Smooth muscle cell (in vitro differentiated cells): ENCODE data around the gene NANOS2. TPM values are rescaled to one million over a fixed set of nuclear protein-coding genes. Genes with fewer than 3 reads are reported as not detected.

ENCODE experiments used
- DNase-seq: peaks from one replicate; lab custom pipeline; 2025; ENCODE audit not compliant: unreplicated experiment; lab: John Stamatoyannopoulos, UW
- H2AFZ ChIP-seq: fragments of 200-600 bp; sonication (generic); 2 replicates; pipeline ENCODE4 v1.6.0; 2016; ENCODE audit warnings: antibody characterized with exemption, low read depth, mild to moderate bottlenecking
- H3F3A ChIP-seq: fragments of 200-600 bp; sonication (generic); 2 replicates; pipeline ENCODE4 v1.6.0; 2017; ENCODE audit warnings: antibody characterized with exemption, low read depth
- H3K27ac ChIP-seq: fragments of 200-600 bp; sonication (generic); 2 replicates; pipeline ENCODE4 v1.5.1; 2016; ENCODE audit warnings: low read depth, mild to moderate bottlenecking
- H3K27me3 ChIP-seq: fragments of 200-600 bp; sonication (generic); 2 replicates; pipeline ENCODE4 v1.6.1; 2016; ENCODE audit warnings: low read depth, mild to moderate bottlenecking
- H3K36me3 ChIP-seq: fragments of 200-600 bp; sonication (generic); 2 replicates; pipeline ENCODE4 v1.5.1; 2016; ENCODE audit warnings: low read depth
- H3K4me1 ChIP-seq: fragments of 200-600 bp; sonication (generic); 2 replicates; pipeline ENCODE4 v1.5.1; 2016; ENCODE audit warnings: low read depth
- H3K4me2 ChIP-seq: fragments of 200-600 bp; sonication (generic); 2 replicates; pipeline ENCODE4 v1.6.0; 2016; ENCODE audit warnings: mild to moderate bottlenecking
- H3K4me3 ChIP-seq: fragments of 200-600 bp; sonication (generic); 2 replicates; pipeline ENCODE4 v1.5.1; 2016; ENCODE audit warnings: mild to moderate bottlenecking
- H3K79me2 ChIP-seq: fragments of 200-600 bp; sonication (generic); 2 replicates; pipeline ENCODE4 v1.6.0; 2016; ENCODE audit warnings: low read depth, mild to moderate bottlenecking
- H3K9ac ChIP-seq: fragments of 200-600 bp; sonication (generic); 2 replicates; pipeline ENCODE4 v1.6.0; 2016; ENCODE audit warnings: low read depth
- H3K9me3 ChIP-seq: fragments of 200-600 bp; sonication (generic); replicated peaks from 2 replicates; pipeline ENCODE4 v1.5.1; 2016; ENCODE audit warnings: low read depth
- H4K20me1 ChIP-seq: fragments of 200-600 bp; sonication (generic); 2 replicates; pipeline ENCODE4 v1.6.0; 2016; ENCODE audit warnings: low read depth
- WGBS: methylation state at CpG from one replicate; pipeline ENCODE4 v1.1.7; 2016; ENCODE audit warnings: low lambda C conversion rate; 5-methylcytosine and 5-hydroxymethylcytosine counted together
- polyA plus RNA-seq: library from polyadenylated mRNA; unstranded; fragments of >200 nt; fragmentation: Nextera tagmentation; extraction: Ambion mirVana; gene quantifications from 2 replicates; pipeline ENCODE4 v1.2.1, GENCODE V29; 2016
- total RNA-seq: library from RNA; depleted of rRNA; stranded (reverse); fragments of >200 nt; gene quantifications from 2 replicates; pipeline ENCODE4 v1.2.3, GENCODE V29; 2014
- TF ChIP-seq, protein P1 (sequence below): fragments of 200-600 bp; sonication (generic); IDR thresholded peaks from 2 replicates; pipeline ENCODE4 v1.5.1; 2017; ENCODE audit warnings: borderline replicate concordance, mild to moderate bottlenecking, antibody characterized with exemption; ENCODE audit not compliant: insufficient read depth, poor library complexity, severe bottlenecking

NANOS2 gene
- total and polyA plus RNA-seq, 2 experiments from 2014 or later: not detected

DNA sequence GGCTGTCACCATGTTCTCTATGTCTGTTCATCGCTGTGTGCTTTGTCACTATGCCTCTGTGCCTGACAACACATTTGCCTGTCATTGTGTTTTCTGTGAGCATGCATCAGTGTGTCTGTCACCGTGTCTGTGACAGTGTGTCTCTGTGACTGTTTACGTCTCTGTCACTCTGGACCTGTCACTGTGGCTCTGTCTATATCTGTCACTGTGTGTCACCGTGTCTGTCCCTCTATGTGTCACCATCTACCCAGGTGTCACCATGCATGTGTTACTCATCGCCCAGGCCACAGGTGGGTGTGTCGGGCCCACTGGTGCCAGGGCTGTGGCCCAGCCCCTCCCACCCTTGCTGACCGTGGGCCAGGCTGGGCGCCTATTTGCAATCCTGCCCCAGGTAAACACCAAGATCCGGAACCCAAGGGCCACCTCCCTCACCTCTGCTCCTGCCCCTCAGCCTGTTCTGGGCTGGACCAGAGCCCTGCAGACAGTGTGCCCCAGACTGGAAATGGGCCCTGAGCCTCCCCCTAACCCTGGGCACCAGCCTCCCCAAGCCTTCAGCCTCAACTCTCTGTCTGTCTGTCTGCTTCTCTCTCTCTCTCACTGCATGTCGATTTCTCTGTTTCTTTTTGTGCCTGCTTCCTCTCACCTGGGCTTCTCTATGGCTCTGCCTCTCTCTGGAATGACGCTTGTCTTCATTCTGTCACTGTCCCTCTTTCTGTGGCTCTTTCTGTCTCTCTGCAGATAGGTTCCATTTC is 36.4 kb downstream of the NANOS2 start:
- Histone ChIP-seq H3K27me3 (no peaks in the 10 kb centered on the region), H2AFZ (no peak overlapping the region)

DNA sequence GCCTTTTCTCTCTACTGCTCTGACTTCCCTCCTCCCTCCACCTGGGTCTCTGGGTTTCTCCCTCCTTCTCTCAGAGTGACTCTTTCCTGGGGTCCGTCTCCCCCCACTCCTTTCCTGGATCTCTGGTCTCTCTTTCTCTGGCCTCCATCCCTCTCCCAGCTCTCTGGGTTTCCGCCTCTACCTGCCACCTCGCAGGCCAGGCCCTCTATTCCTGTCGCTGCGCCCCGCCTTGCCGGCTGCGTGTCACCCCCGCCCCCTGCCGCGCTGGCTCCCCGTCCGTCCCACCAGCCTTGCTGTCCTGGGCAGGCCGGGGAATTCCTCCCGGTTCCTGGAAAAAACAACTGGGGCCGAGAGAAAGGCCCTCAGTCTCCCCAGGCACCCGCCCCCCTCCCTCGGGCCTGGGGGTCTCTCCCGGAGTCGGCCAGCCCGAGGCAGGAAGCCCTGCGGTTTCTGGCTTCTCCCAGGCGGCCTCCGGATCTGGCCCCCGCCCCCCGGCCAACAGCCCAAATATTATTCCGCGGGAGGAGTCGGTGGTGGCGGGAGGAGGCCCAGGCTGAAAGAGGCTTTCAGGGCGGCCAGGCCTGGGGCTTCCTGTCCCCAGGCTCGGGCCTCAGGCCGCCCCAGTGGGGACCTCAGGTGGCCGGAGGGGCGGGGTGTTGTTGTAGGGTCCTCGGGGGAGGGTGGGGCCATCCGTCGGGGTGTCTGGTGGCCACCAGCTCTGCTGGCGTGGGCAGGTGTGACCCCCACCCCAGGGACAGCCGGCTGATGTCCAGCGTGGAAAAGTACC is 38.0 kb downstream of the NANOS2 start:
- Histone ChIP-seq H3K27me3 (no peaks in the 10 kb centered on the region), H3K4me2 (peak overlapping the region; percentile 85), H3K27ac (peak overlapping the region; percentile 85), H3F3A (no peaks in the 10 kb centered on the region), H3K9ac (peak overlapping the region; percentile 88), H3K4me1 (peaks cover 12% of the 10 kb centered on the region), H2AFZ (peak overlapping the region; percentile 91), H3K36me3 (no peaks in the 10 kb centered on the region), H3K4me3 (peak overlapping the region; percentile 41), H3K79me2 (no peaks in the 10 kb centered on the region), H4K20me1 (no peaks in the 10 kb centered on the region), H3K9me3 (no peaks in the 10 kb centered on the region)
- TF ChIP-seq, protein P1, sequence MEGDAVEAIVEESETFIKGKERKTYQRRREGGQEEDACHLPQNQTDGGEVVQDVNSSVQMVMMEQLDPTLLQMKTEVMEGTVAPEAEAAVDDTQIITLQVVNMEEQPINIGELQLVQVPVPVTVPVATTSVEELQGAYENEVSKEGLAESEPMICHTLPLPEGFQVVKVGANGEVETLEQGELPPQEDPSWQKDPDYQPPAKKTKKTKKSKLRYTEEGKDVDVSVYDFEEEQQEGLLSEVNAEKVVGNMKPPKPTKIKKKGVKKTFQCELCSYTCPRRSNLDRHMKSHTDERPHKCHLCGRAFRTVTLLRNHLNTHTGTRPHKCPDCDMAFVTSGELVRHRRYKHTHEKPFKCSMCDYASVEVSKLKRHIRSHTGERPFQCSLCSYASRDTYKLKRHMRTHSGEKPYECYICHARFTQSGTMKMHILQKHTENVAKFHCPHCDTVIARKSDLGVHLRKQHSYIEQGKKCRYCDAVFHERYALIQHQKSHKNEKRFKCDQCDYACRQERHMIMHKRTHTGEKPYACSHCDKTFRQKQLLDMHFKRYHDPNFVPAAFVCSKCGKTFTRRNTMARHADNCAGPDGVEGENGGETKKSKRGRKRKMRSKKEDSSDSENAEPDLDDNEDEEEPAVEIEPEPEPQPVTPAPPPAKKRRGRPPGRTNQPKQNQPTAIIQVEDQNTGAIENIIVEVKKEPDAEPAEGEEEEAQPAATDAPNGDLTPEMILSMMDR: no peak
- peak; percentile 43 for DNase-seq
- 11% methylated on average over 36 of the region's 41 CpGs for WGBS

More for the DNA sequence above, 36.4 kb downstream of the NANOS2 start:
- 82% methylated on average over 10 of the region's 11 CpGs for WGBS
- Histone ChIP-seq H3F3A (no peaks in the 10 kb centered on the region), H3K27ac (no peak overlapping the region), H3K4me3 (no peak overlapping the region), H3K4me1 (peaks cover 22% of the 10 kb centered on the region), H3K9ac (no peak overlapping the region), H3K4me2 (no peak overlapping the region), H3K36me3 (no peaks in the 10 kb centered on the region), H4K20me1 (peaks cover 2% of the 10 kb centered on the region), H3K79me2 (no peaks in the 10 kb centered on the region), H3K9me3 (no peaks in the 10 kb centered on the region)
- TF ChIP-seq, protein P1: no peak
- no peak for DNase-seq

DNA sequence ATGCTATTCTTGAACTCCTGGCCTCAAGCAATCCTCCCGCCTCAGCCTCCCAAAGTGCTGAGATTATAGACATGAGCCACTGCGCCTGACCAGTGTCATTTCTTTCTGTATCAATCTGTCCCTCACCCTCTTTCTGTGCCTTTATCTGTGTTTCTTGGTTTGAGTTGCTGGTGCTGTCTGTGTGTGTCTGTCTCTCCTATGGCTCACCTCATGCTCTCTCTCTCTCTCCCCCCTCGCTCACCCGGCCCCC is 38.5 kb downstream of the NANOS2 start:
- Histone ChIP-seq H3K9ac (peak overlapping the region; percentile 88), H3K79me2 (no peaks in the 10 kb centered on the region), H3K36me3 (no peaks in the 10 kb centered on the region), H2AFZ (peak overlapping the region; percentile 91), H4K20me1 (no peaks in the 10 kb centered on the region), H3K4me3 (peak overlapping the region; percentile 41), H3F3A (no peaks in the 10 kb centered on the region), H3K27ac (peak overlapping the region; percentile 85), H3K27me3 (no peaks in the 10 kb centered on the region), H3K9me3 (no peaks in the 10 kb centered on the region), H3K4me1 (peaks cover 12% of the 10 kb centered on the region), H3K4me2 (peak overlapping the region; percentile 85)
- DNase-seq: no peak
- TF ChIP-seq, protein P1: no peak
- WGBS: 69% methylated on average over 4 of the region's 4 CpGs
